RKO (cell line): ENCODE results near the gene IL17RE.
"Not testable (repeated sequence)": the region's sequence is repeated elsewhere in the genome, so short reads cannot be mapped to it uniquely, and the experiment has no call there.

Experiments
- DNase-seq: peaks from one replicate; pipeline ENCODE4 v3.0.0-alpha.2; 2016; ENCODE audit warnings: low spot score

IL17RE gene

DNA sequence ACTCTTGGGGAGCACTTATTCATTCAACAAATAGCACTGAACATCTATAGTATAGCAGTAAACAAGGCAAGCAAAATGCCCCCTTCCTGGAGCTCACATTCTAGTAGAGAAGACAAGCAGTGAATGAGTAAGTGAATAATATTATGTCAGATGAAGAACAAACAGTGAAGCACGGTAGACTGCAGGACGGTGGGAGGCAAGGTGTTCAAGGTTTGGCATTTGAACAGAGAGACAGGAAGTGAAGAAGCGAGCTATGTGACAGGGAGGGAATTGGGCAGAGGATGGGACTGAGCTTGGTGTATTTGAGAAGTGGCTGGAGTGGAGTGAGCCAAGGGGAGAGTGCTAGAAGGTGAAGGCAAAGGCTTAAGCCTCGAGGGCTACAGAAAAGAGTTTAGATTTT is 32.3 kb downstream of the IL17RE start:
- no peak for DNase-seq

DNA sequence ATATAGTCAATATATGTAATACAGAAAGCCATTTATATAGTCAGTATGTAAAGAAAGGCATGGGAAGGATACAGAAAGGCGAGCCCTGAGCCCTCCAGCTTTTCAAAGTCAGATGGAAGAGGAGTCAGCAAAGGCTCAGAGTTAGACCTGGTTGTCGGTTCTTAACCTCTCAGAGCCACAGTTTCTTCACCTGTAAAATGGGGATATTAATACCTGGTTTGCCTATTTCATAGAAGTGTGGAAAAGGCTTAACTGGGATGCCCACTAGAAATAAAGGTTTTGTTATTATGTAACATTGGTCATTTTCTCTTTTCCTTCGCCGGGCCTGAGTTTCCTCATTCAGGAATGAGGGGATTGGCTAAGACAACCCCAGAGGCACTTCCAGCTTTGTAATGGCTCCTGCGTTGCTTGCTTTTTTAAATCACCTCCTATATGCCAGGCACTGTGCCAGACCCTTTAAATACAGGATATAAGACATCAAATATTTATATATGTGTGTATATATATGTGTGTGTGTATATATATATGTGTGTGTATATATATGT is 33.4 kb downstream of the IL17RE start:
- DNase-seq, result no peak

- DNase-seq, result no peak
Observed at GRCh38 chr3:9937486-9938238, 35.0 kb downstream of the IL17RE start.

DNA sequence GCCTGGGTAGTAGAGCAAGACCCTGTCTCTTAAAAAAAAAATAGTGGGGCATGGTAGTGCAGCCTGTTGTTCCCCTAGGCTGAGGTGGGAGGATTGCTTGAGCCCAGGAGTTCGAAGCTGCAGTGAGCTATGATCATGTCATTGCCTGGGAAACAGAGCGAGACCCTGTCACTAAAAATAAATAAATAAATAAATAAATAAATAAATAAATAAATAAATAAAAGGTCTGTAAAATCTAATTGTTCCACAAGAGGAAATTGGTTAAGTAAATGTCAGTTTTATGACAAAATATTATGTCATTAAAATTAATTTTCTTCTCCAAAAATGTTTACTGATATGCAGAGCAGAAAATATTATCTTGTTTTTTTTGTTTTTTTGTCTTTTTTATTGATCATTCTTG is 36.3 kb downstream of the IL17RE start:
- no peak for DNase-seq

DNA sequence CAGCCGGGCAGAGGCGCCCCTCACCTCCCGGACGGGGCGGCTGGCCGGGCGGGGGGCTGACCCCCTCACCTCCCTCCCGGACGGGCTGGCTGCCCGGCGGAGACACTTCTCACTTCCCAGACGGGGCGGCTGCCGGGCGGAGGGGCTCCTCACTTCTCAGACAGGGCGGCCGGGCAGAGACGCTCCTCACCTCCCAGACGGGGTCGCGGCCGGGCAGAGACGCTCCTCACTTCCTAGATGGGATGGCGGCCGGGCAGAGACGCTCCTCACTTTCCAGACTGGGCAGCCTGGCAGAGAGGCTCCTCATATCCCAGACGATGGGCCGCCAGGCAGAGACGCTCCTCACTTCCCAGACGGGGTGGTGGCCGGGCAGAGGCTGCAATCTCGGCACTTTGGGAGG is 37.3 kb downstream of the IL17RE start:
- DNase-seq, result not testable (repeated sequence)

DNA sequence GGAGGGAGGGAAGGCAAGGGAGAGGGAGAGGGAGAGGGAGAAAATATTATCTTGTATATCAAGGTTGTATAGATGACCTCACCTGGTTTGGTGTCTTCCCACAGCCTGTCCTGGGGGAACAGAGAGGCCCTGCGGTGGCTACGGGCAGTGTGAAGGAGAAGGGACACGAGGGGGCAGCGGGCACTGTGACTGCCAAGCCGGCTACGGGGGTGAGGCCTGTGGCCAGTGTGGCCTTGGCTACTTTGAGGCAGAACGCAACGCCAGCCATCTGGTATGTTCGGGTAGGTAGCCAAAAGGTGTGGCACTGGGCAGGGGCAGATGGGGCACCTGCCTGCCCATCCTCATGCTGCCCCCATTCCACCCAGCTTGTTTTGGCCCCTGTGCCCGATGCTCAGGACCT is 38.1 kb downstream of the IL17RE start:
- DNase-seq, result no peak

DNA sequence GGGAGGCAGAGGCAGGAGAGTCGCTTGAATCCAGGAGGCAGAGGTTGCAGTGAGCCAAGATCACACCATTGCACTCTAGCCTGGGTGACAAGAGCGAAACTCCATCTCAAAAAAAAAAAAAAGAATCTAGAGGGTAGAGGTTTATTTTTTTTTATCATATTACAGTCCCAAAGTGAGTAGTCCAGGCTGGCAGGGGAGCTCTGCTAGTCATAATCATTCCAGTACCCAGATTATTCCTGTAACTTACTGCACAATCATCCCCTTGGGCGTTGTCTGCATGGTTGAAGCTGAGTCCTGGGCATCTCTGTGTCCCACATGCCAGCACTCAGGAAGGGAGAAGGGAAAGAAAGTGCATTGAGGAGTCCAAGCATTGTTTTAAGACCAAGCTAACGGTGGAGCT is 39.5 kb downstream of the IL17RE start:
- no peak for DNase-seq

DNA sequence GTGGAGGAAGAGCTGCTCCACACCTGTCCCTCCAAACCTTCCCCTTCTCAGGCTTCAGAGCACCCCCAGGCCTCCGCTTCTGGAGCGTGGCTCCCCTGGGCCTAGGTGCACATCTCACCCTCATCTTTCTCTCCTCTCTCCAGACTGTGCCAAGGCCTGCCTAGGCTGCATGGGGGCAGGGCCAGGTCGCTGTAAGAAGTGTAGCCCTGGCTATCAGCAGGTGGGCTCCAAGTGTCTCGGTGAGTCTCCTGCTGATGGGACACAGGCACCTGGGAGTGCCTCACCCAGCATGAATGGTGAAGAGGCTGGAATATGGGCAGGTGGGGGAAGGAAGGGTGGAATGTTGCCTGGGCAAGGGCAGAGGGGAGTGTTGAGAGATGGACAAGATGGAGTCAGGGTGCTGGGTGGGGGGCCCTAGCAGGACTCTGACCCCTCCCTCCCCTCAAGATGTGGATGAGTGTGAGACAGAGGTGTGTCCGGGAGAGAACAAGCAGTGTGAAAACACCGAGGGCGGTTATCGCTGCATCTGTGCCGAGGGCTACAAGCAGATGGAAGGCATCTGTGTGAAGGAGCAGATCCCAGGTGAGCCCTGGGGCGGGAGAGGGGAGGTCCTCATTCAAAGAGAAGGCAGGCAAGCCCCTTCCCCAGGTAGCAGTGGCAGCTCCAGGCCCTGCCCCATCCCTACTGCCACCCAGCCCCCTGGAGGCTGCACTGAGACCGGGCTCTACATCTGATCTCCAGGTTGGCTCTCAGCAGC is 40.5 kb downstream of the IL17RE start:
- no peak for DNase-seq

DNA sequence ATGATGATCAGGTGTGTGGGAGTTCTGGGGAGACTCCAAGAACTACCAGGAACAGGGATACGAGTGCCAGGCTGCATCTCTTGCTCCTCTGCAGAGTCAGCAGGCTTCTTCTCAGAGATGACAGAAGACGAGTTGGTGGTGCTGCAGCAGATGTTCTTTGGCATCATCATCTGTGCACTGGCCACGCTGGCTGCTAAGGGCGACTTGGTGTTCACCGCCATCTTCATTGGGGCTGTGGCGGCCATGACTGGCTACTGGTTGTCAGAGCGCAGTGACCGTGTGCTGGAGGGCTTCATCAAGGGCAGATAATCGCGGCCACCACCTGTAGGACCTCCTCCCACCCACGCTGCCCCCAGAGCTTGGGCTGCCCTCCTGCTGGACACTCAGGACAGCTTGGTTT is 41.6 kb downstream of the IL17RE start:
- no peak for DNase-seq

DNA sequence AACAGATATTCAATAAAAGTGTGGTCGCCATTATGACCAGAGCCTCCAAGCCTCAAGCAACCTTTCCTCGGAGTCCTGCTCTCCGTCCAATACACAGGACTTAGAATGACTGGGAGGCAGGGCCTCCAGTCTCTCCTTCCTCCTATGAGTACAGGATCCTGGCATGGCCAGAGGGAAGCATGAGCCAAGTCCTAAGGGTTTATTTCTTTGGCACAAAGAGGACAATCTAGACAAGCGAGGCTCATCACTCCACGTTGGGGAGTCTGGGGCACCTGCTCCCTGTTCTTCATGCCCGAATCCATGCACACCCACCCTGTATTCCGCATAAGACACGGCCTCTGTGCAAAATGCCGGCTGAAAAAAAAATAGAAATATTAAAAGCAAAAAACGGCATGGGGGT is 42.7 kb downstream of the IL17RE start:
- no peak for DNase-seq

- peak; percentile 86 for DNase-seq
Observed at GRCh38 chr3:9946112-9947024, 43.7 kb downstream of the IL17RE start.

DNA sequence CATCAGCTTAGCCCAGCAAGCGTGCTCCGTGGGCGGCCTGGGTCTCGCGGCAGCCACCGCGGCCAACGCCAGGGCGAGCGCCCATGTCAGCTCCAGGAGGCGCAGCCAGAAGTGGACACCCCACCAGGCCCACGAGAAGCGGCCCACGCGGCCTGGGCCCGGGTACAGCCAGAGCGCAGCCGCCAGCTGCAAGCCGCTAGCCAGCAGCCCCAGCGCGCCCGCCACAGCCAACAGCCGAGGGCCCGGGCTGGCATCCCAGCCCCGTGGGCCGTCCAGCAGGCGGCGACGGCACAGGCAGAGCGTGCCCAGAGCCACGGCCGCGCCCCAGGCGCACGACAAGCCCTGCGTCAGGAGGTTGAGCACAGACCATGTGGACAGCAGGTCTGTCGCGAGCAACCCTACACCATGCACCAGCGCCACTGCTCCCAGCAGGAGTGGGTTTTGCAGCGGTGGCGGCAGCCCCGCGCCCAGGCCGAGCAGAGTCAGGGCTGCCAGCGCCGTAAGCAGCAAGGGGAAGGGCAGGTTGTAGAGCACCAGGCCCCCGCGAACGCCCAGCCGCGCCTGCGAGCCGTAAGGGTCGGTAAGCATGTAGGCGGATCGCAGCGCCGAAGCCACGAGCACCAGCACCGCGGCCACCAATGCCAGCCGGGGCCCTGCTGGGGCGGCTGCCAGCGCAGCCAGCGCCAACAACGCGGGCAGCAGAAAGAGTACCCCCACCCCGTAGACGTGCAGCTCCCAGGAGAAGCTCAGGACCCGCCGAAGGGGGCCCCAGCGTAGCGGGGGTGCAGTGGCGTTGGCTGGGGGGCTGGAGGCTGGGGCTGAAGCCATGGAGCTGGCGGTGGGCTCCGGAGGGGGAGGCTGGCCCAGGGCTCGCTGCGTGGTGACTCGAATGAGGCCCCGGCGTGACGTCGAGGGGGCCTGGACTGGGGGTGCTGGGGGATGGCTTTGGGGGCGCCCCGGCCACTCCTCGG is 44.7 kb downstream of the IL17RE start:
- DNase-seq, result peak; percentile 77

- DNase-seq, result no peak
Observed at GRCh38 chr3:9948586-9948985, 45.9 kb downstream of the IL17RE start.

DNA sequence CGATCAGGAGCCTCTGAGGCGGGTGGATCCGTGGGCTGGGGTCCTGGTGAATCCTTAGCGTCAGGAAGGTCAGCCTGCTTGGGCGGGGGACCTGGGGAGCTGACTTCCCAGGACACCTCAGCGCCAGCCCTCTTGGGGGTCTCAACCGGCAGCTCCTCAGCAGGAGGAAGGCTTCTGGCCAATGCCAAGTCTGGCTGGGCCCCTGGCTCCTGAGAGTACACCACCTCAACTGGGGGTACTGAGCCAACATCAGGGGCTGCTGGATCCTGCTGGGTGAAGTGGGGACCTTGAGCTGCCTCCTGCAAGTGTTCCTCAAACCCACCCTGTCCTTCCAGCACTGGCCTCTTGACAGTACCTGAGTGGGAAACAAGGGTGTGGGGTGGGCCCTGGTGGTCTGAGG is 46.5 kb downstream of the IL17RE start:
- no peak for DNase-seq

- no peak for DNase-seq
Observed at GRCh38 chr3:9949626-9950025, 47.0 kb downstream of the IL17RE start.

GRCh38 chr3:9951126-9951525 is 48.5 kb downstream of the IL17RE start:
- no peak for DNase-seq

- DNase-seq, result no peak
Observed at GRCh38 chr3:9951598-9951961, 48.9 kb downstream of the IL17RE start.

GRCh38 chr3:9951962-9952805 is 49.5 kb downstream of the IL17RE start, which contains the start of gene PRRT3:
TSS of gene PRRT3 (minus strand) at chr3:9952408. CDS start at chr3:9950115, 2,293 bp downstream.
- no peak for DNase-seq

- no peak for DNase-seq
Observed at GRCh38 chr3:9955067-9955502, 52.4 kb downstream of the IL17RE start.
